NCI-H1048 (cell line): Measurements from ENCODE around the gene CCDC3.
A peak's percentile ranks its signal among the peaks of the same experiment; 100 is the strongest.
"Not testable (repeated sequence)": the region's sequence is repeated elsewhere in the genome, so short reads cannot be mapped to it uniquely, and the experiment has no call there.

Experiments used
- DNase-seq: peaks from one replicate; lab custom pipeline; 2025; lab: John Stamatoyannopoulos, UW

Gene CCDC3

GRCh38 chr10:13001041-13001886, at the start of gene CCDC3:
TSS of gene CCDC3 (minus strand) at chr10:13001713. CDS start at chr10:13001570, 143 bp downstream.
- DNase-seq: no peak

GRCh38 chr10:13051126-13051694, 49.7 kb upstream of the CCDC3 start:
- no peak for DNase-seq

GRCh38 chr10:13049774-13050420, 48.4 kb upstream of the CCDC3 start:
- DNase-seq: no peak

GRCh38 chr10:13048762-13049161, 47.2 kb upstream of the CCDC3 start:
- no peak for DNase-seq

- DNase-seq: no peak
These were observed 46.2 kb upstream of the CCDC3 start for GRCh38 chr10:13047529-13048206.

GRCh38 chr10:13046851-13047528, 45.5 kb upstream of the CCDC3 start:
- DNase-seq: no peak

- DNase-seq: no peak
These were observed 42.0 kb upstream of the CCDC3 start for GRCh38 chr10:13043520-13043919.

- DNase-seq: no peak
These were observed 38.2 kb upstream of the CCDC3 start for GRCh38 chr10:13039761-13040160.

GRCh38 chr10:13038391-13038790, 36.9 kb upstream of the CCDC3 start:
- DNase-seq: peak; percentile 33

GRCh38 chr10:13037832-13038231, 36.3 kb upstream of the CCDC3 start:
- DNase-seq: no peak

- no peak for DNase-seq
These were observed 35.3 kb upstream of the CCDC3 start for GRCh38 chr10:13036841-13037240.

GRCh38 chr10:13035731-13036130, 34.2 kb upstream of the CCDC3 start:
- DNase-seq: not testable (repeated sequence)

- no peak for DNase-seq
These were observed 25.4 kb upstream of the CCDC3 start for GRCh38 chr10:13026873-13027272.

GRCh38 chr10:13023754-13024153, 22.2 kb upstream of the CCDC3 start:
- DNase-seq: no peak

GRCh38 chr10:13019280-13019679, 17.8 kb upstream of the CCDC3 start:
- no peak for DNase-seq

- DNase-seq: no peak
These were observed 16.7 kb upstream of the CCDC3 start for GRCh38 chr10:13018171-13018570.

- DNase-seq: no peak
These were observed 15.4 kb upstream of the CCDC3 start for GRCh38 chr10:13016886-13017285.

- DNase-seq: no peak
These were observed 14.9 kb upstream of the CCDC3 start for GRCh38 chr10:13016426-13016825.

GRCh38 chr10:13006037-13006436, 4.5 kb upstream of the CCDC3 start:
- DNase-seq: no peak

GRCh38 chr10:13003759-13004158, 2.2 kb upstream of the CCDC3 start:
- DNase-seq: no peak

GRCh38 chr10:13003004-13003403, 1.5 kb upstream of the CCDC3 start:
- DNase-seq: no peak

GRCh38 chr10:13001887-13002212, 337 bp upstream of the CCDC3 start:
- no peak for DNase-seq
